ENCODE measurements around the gene USP26. TPM values are rescaled to one million over a fixed set of nuclear protein-coding genes. Genes with fewer than 3 reads are reported as not detected.

USP26 gene, protein sequence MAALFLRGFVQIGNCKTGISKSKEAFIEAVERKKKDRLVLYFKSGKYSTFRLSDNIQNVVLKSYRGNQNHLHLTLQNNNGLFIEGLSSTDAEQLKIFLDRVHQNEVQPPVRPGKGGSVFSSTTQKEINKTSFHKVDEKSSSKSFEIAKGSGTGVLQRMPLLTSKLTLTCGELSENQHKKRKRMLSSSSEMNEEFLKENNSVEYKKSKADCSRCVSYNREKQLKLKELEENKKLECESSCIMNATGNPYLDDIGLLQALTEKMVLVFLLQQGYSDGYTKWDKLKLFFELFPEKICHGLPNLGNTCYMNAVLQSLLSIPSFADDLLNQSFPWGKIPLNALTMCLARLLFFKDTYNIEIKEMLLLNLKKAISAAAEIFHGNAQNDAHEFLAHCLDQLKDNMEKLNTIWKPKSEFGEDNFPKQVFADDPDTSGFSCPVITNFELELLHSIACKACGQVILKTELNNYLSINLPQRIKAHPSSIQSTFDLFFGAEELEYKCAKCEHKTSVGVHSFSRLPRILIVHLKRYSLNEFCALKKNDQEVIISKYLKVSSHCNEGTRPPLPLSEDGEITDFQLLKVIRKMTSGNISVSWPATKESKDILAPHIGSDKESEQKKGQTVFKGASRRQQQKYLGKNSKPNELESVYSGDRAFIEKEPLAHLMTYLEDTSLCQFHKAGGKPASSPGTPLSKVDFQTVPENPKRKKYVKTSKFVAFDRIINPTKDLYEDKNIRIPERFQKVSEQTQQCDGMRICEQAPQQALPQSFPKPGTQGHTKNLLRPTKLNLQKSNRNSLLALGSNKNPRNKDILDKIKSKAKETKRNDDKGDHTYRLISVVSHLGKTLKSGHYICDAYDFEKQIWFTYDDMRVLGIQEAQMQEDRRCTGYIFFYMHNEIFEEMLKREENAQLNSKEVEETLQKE
- total RNA-seq (2014; rRNA removed; shearing (Covaris generic)) (not detected in 2 replicates), polyA plus RNA-seq (2016; fragmentation: Nextera tagmentation; extraction: Ambion mirVana) (not detected in 2 replicates)

- Histone ChIP-seq H3K9me3 (ENCODE audit: low read depth) (no peaks in the 10 kb centered on the region), H3K27me3 (replicated peaks; ENCODE audit: insufficient read depth) (no peaks in the 10 kb centered on the region), H3K79me2 (ENCODE audit: insufficient read depth) (no peaks in the 10 kb centered on the region), H3K9ac (no peak within 1 kb of the TSS), H3K9me2 (ENCODE audit: insufficient read depth) (no peaks in the 10 kb centered on the region), H3K4me3 (no peak within 1 kb of the TSS), H3K27ac (no peak within 1 kb of the TSS), H2AFZ (no peak within 1 kb of the TSS), H3K4me1 (ENCODE audit: insufficient read depth) (no peaks in the 10 kb centered on the region), H3K4me2 (ENCODE audit: unreplicated experiment) (no peak within 1 kb of the TSS), H3F3A (ENCODE audit: insufficient read depth) (no peaks in the 10 kb centered on the region), H3K36me3 (ENCODE audit: low read depth) (no peaks in the 10 kb centered on the region), H4K20me1 (ENCODE audit: insufficient read depth) (no peaks in the 10 kb centered on the region)
- WGBS, 2 experiments (ENCODE audit: low coverage in 1 of 2, low lambda C conversion rate in 2 of 2, missing lambda C conversion rate in 2 of 2) = 81 to 85% methylated on average over 15 to 16 of the region's 16 CpGs
- TF ChIP-seq EZH2phosphoT487 (IDR thresholded peaks at IDR 0.05; ENCODE audit: insufficient read depth, low read depth) (no peak), EZH2 (IDR thresholded peaks at IDR 0.05; ENCODE audit: insufficient read depth, poor library complexity, severe bottlenecking) (no peak)
- DNase-seq = no peak
- in situ Hi-C loops (cut with MboI) = no loop called here
These were observed at the start of gene USP26 for GRCh38 chrX:133097031-133097430. USP26 (minus strand) TSS chrX:133097109; CDS start chrX:133028220, 68,889 bp downstream.

DNA sequence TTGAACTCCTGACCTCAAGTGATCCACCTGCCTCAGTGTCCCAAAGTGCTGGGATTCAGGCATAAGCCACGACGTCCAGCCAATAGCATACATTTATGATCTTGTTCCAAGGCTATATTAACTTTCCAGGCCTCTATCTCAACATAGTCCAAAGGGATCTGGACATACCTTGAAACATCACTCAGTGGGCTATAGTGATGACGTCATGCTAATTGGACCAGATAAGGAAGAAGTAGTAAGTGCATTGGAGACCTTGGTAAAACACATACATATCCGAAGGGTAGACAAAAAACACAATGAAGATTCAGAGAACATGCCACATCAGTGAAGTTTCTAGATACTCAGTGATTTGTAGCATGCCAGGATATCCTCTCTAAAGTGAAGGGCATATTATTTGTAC lies 37.4 kb upstream of the USP26 start:
- Histone ChIP-seq H3K36me3 (ENCODE audit: low read depth) (no peaks in the 10 kb centered on the region), H3K27ac (no peak overlapping the region), H3F3A (ENCODE audit: insufficient read depth) (no peaks in the 10 kb centered on the region), H3K4me3 (no peak overlapping the region), H3K9me2 (ENCODE audit: insufficient read depth) (no peaks in the 10 kb centered on the region), H3K9ac (no peak overlapping the region), H2AFZ (no peak overlapping the region), H4K20me1 (ENCODE audit: insufficient read depth) (no peaks in the 10 kb centered on the region), H3K4me2 (ENCODE audit: unreplicated experiment) (no peak overlapping the region), H3K4me1 (ENCODE audit: insufficient read depth) (no peaks in the 10 kb centered on the region), H3K9me3 (ENCODE audit: low read depth) (no peaks in the 10 kb centered on the region), H3K27me3 (replicated peaks; ENCODE audit: insufficient read depth) (no peaks in the 10 kb centered on the region), H3K79me2 (ENCODE audit: insufficient read depth) (no peaks in the 10 kb centered on the region)
- WGBS, 2 experiments (ENCODE audit: low coverage in 1 of 2, low lambda C conversion rate in 2 of 2, missing lambda C conversion rate in 2 of 2) = 32 to 51% methylated on average over 4 of the region's 4 CpGs
- TF ChIP-seq EZH2phosphoT487 (IDR thresholded peaks at IDR 0.05; ENCODE audit: insufficient read depth, low read depth) = no peak
- TF ChIP-seq EZH2 (IDR thresholded peaks at IDR 0.05; ENCODE audit: insufficient read depth, poor library complexity, severe bottlenecking) = no peak
- no peak for DNase-seq
- in situ Hi-C loops (cut with MboI) = no loop called here

- H3K9me3 ChIP-seq (ENCODE audit: low read depth) = no peaks in the 10 kb centered on the region
- H3K36me3 ChIP-seq (ENCODE audit: low read depth) = no peaks in the 10 kb centered on the region
- no peak overlapping the region for H2AFZ ChIP-seq
- 24 to 45% methylated on average over 5 of the region's 5 CpGs for WGBS, 2 experiments (ENCODE audit: low coverage in 1 of 2, low lambda C conversion rate in 2 of 2, missing lambda C conversion rate in 2 of 2)
- no peaks in the 10 kb centered on the region for H3F3A ChIP-seq (ENCODE audit: insufficient read depth)
- no peak for TF ChIP-seq EZH2phosphoT487 (IDR thresholded peaks at IDR 0.05; ENCODE audit: insufficient read depth, low read depth)
- no peak for TF ChIP-seq EZH2 (IDR thresholded peaks at IDR 0.05; ENCODE audit: insufficient read depth, poor library complexity, severe bottlenecking)
- DNase-seq = no peak
- H4K20me1 ChIP-seq (ENCODE audit: insufficient read depth) = no peaks in the 10 kb centered on the region
- H3K79me2 ChIP-seq (ENCODE audit: insufficient read depth) = no peaks in the 10 kb centered on the region
- no peak overlapping the region for H3K4me2 ChIP-seq (ENCODE audit: unreplicated experiment)
- no peak overlapping the region for H3K4me3 ChIP-seq
- H3K9ac ChIP-seq = no peak overlapping the region
- in situ Hi-C loops (cut with MboI) = no loop called here
- no peaks in the 10 kb centered on the region for H3K9me2 ChIP-seq (ENCODE audit: insufficient read depth)
- H3K27me3 ChIP-seq (replicated peaks; ENCODE audit: insufficient read depth) = no peaks in the 10 kb centered on the region
- H3K27ac ChIP-seq = no peak overlapping the region
- H3K4me1 ChIP-seq (ENCODE audit: insufficient read depth) = no peaks in the 10 kb centered on the region
These were observed 23.5 kb upstream of the USP26 start for GRCh38 chrX:133120406-133120805.

- Histone ChIP-seq H2AFZ (no peak overlapping the region), H3K36me3 (ENCODE audit: low read depth) (no peaks in the 10 kb centered on the region), H3K9ac (no peak overlapping the region), H3K27ac (no peak overlapping the region), H3K79me2 (ENCODE audit: insufficient read depth) (no peaks in the 10 kb centered on the region), H3K4me1 (ENCODE audit: insufficient read depth) (no peaks in the 10 kb centered on the region), H3K9me2 (ENCODE audit: insufficient read depth) (no peaks in the 10 kb centered on the region), H3K4me2 (ENCODE audit: unreplicated experiment) (no peak overlapping the region), H4K20me1 (ENCODE audit: insufficient read depth) (no peaks in the 10 kb centered on the region), H3K27me3 (replicated peaks; ENCODE audit: insufficient read depth) (no peaks in the 10 kb centered on the region), H3F3A (ENCODE audit: insufficient read depth) (no peaks in the 10 kb centered on the region), H3K9me3 (ENCODE audit: low read depth) (no peaks in the 10 kb centered on the region), H3K4me3 (no peak overlapping the region)
- TF ChIP-seq EZH2phosphoT487 (IDR thresholded peaks at IDR 0.05; ENCODE audit: insufficient read depth, low read depth) = no peak
- TF ChIP-seq EZH2 (IDR thresholded peaks at IDR 0.05; ENCODE audit: insufficient read depth, poor library complexity, severe bottlenecking) = no peak
- WGBS, 2 experiments (ENCODE audit: low coverage in 1 of 2, low lambda C conversion rate in 2 of 2, missing lambda C conversion rate in 2 of 2) = 27 to 41% methylated on average over 8 of the region's 8 CpGs
- in situ Hi-C loops (cut with MboI) = no loop called here
- no peak for DNase-seq
These were observed 2.7 kb downstream of the USP26 start for GRCh38 chrX:133094098-133094731.
